Body of pancreas (tissue), 4 donors: Measurements from ENCODE around the gene ANTXR2.

Experiments used
- CTCF ChIP-seq, 7 experiments: fragments of 450-650 bp in 4 of 7; fragments of 200-600 bp in 3 of 7; sonication (generic) in 3 of 7; IDR thresholded peaks; one replicate each; pipeline ENCODE4 v1.5.1; 2016 to 2019; ENCODE audit warnings: antibody characterized with exemption in 7 of 7
- POLR2A ChIP-seq, 3 donors: fragments of 450-650 bp; IDR thresholded peaks; one replicate each; pipeline ENCODE4 v1.6.1; 2016; ENCODE audit warnings: antibody characterized with exemption in 3 of 3, mild to moderate bottlenecking in 2 of 3

GRCh38 chr4:79863333-79863732 lies 209.7 kb downstream of the ANTXR2 start:
- TF ChIP-seq CTCF (IDR thresholded peaks at IDR 0.05) (no peak), POLR2A (IDR thresholded peaks at IDR 0.05) (no peak)
